ACHN (cell line): ENCODE data around the gene LRRK2.

ENCODE experiments used
- DNase-seq: peaks from one replicate; pipeline ENCODE4 v3.0.0-alpha.2; 2015
- in situ Hi-C: cut with HindIII; loops from 2 replicates; pipeline ENCODE4 v1.10.0; 2017; ENCODE audit warnings: low sequenced_read_pairs, low pct_ligation_motif_present, low pct_unique_long_range_greater_than_20kb

LRRK2 gene

DNA sequence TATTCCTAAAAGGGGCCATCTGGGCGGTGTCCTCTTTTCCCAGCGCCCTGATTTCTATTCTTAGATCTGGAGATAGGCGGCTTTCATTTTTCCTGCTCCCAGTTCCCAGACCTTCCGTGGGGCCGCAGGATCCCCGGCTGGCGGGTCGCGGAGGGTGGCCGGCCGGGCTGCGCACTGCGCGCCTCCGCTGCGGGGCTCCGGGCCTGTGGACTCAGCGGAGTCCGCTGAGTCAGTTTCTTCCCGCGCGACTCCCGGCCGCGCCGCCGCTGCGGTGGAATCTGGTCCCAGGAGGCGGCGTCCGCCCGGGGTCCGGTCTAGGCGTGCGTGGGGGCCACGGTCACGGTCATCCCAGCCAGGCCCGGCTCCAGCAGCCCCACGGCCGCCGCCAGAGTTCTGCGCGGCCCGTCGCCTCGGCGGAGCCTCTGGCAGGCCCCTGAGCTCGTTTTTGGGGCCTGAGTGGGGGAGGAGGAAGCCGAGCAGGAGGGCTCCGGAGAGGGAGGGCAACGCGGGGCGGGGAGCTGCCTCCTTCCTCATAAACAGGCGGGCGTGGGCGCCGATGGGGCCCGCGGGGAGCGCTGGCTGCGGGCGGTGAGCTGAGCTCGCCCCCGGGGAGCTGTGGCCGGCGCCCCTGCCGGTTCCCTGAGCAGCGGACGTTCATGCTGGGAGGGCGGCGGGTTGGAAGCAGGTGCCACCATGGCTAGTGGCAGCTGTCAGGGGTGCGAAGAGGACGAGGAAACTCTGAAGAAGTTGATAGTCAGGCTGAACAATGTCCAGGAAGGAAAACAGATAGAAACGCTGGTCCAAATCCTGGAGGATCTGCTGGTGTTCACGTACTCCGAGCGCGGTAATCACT, at the start of gene LRRK2:
Gene LRRK2, plus strand, starts transcription at position 559 of the 853 bp plus-strand sequence. Its CDS starts 135 bp downstream, at position 694.
- peak; percentile 80 for DNase-seq
- in situ Hi-C loops, result no loop called here

DNA sequence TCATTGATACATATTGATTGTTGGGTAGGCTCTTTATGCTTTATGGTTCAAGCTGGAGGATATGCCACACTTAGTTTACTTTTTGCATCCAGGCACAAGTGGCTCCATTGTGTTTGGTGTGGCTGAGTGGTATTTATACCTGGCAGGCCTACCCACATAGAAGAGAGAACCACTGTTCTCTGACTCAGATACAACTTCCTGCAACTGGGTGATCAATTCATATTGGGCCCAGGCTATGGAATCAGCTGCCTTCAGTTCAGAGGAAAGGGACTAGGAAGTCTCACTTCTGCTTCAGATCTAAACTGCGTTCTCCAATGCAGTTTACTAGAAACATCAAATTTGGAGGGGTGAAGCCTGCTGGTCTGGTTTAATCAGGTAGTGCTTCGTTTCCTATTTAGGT, 49.8 kb upstream of the LRRK2 start:
- DNase-seq, result no peak
- in situ Hi-C loops, result no loop called here

DNA sequence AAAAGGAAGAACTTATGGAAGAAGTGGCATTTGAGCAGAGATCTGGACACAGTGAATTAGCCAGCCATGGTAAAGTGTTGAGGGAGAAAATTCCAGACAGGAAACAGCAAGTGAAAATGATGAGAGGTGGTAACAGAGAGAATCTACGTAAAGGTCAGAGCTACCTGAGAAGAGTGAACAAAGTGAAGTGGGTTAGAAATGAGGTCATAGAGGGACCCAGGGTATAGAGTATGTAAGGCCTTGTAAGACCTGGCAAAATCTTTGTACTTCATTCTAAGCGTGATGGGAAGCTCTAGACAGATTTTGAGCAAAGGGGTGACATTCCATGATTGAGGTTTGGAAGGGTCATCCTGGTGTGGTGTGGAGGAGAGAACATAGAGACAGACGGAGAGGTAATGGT, 49.3 kb upstream of the LRRK2 start:
- in situ Hi-C loops, result no loop called here

DNA sequence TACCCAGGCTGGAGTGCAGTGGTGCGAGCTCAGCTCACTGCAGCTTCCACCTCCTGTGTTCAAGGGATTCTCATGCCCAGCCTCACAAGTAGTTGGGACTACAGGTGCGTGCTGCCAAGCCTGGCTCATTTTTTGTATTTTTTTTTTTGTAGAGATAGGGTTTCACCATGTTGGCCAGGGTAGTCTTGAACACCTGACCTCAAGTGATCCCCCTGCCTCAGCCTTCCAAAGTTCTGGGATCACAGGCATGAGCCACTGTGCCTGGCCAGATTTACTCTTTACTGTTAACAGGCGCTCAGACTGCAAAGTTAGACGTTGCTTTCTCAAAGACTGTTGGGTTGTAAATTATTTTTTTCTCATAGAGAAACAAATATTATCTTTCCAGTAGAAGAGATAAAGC, 46.1 kb upstream of the LRRK2 start:
- DNase-seq, result no peak
- in situ Hi-C loops, result no loop called here

More for the DNA sequence above, 49.3 kb upstream of the LRRK2 start:
- DNase-seq, result no peak

DNA sequence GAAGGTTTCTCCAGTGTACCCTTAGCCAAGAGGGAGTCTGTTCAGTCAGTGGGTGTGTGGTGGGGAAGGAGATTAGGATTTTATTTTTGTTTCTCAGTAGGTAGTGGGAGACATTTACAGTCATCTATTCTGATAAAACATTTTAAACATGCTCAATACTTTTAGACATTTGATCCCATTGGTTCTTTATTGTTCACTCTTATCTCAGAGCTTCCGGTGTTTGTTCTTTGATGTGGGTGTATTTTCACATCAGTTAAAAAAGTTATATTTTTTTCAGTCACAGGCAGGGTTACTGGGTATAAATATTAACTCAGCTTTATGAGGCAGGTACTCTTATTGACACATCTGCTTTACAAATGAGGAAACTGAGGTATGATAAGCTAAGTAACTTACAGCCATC, 43.3 kb upstream of the LRRK2 start:
- in situ Hi-C loops, result no loop called here
- no peak for DNase-seq

DNA sequence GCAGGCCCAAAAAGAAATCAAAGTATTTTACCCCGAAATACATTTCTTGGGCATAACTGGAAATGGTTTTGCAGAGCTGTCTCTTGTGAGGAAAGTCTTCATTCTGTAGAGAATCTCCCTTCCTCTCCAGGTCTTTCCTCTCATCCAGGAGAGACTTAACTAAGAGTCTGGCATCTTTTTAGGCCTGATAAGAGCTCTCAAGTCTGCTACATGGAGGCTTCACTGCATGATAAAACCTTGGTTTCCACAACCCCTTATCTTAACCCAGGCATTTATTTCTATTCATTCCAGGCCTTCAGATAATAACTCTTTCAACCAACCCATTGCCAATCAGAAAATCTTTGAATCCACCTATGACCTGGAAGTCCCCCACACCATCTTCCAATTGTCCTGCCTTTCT, 41.1 kb upstream of the LRRK2 start:
- in situ Hi-C loops, result no loop called here

DNA sequence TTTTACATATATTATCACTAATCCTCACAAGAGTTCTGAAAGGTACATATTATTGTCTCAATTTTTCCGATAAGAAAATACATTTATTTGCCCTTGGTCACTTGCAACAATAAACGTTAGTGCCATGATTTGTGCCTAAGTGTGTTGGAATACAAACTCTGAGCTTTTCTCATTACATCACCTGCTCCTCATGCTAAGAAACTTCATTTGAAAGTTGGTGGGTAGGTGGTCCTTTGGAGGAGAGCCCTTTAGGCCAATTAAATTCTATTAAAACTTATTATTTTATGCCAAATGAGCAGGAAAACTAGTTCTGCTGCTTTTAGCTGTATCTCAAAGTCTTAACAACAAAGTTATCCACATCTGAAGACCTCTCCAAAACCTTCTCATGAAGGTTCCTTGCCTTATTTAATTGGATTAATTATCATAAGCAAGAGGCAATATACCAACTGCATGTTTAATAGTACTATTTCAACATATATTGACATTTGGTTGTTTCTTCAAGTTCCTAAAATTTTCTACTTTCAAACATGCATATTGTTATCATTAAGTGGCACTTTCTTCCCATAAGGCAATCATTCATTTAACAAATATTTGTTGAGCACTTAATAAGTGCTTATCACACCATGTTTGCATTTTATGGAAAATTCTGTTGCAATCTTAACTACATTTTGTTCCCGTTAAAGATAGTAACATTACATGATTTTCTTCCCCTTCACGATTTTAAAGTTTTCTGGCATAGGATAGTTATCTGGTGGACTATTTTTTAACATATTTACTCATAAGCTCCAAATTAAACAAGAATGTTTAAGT, 40.1 kb upstream of the LRRK2 start:
- DNase-seq, result no peak
- in situ Hi-C loops, result no loop called here

More for the DNA sequence above, 41.1 kb upstream of the LRRK2 start:
- no peak for DNase-seq

DNA sequence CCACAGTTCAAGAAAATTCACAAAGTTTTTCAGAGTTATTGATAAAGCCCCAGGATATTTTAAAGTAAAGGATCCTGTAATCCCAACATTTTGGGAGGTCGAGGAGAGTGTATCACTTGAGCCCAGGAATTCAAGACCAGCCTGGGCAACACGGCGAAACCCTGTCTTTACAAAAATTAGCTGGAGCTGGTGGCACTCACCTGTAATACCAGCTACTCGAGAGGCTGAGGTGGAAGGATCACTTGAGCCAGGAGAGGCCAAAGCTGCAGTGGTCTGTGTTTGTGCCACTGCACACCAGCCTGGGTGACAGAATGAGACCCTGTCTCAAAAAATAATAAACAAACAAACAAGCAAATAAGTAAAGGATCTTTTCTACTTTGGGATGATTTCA, 39.5 kb upstream of the LRRK2 start:
- in situ Hi-C loops, result no loop called here
- no peak for DNase-seq

DNA sequence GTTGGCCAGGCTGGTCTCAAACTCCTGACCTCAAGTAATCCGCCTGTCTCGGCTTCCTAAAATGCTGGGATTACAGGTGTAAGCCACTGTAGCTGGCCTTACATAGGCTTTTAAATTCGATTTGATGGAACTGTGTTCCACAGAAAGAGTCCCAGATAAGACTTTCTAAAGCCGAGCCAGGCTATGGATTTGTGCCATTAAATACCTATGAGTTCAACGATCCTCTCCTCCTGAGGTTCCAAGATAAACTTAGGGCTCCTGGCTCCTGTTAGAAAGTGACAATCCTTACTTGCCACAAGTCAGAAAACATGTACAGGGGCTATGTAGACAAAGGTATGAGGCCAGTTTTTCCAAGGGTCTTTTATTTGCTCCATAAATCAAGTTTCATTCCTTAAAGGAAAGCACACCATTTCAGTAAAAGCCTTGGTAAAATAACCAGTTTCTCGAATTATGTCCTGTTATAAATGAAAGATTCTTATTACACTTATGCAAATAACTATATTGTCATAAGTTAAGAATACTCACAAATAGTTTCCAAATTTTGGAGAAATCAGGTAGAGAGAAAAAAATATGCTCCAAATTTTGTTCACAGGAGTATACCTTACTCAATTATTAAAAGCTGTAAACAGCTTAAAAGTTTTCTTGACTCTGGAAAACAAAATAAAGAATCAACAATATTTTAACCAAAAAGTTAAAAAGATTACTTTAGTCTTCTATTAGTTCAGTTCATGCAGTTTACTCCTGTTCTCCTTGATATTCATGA, 36.1 kb upstream of the LRRK2 start:
- no peak for DNase-seq
- in situ Hi-C loops, result no loop called here

DNA sequence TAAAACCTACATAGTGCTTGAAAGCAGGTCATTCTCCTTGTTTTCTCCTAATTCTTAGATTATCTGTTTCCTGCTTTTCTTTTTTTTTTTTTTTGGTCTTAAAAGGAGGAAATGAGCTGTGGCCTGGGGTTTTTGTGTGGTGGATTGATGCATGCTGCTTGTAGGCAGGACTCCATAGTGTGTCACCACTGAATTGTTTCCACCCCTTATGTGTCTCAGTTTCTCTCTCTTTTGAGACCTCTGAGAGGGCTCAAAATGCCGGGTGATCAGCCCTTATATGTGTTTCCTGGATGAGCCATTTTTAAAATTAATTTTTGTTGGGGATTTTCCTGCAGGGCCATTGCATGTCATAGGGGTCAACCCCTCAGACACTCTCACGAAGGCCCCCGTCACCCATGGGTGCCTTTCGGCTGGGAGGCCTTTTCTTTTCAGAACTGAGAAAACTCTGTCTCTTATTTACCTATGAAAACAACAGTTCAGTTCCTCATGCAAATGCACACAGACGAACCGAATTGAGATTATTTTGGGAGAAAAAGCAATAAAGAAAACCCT, 32.0 kb upstream of the LRRK2 start:
- DNase-seq, result no peak
- in situ Hi-C loops, result no loop called here

DNA sequence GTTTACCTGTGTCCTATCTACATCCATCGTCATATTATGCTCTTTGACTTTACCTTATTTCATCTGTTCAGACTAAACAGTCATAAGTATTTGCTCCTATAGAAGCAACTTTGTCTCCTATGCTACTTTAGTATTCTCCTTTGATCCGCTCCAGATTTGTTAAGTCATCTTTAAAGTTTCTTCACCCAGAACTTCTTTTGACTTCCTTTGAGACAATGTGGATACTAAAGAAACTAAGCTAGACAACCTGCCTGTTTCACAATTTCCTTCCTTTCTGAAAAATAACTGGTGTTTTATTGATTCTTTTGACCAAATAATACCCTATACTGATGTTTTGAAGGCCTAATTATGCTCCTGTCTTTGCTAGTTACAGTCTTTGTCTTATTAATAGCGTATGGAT, 30.0 kb upstream of the LRRK2 start:
- DNase-seq, result no peak
- in situ Hi-C loops, result no loop called here

DNA sequence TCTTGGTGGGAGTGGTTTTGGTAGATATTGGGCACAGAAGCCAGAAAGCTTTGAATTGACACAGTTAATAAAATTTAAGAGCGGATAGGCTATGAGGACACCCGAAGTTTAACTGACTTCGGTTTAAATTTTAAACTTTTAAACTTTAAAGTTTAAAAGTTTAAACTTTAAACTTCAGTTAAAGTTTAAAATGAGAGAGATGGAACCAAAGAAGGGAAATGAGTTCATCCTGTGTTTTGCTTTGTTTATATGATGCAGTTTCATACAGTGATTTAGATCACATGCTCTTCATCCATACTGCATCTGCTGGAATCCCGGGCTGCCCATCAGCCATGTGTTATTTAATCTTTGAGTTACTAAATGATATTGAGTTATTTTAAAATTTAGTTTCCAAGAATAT, 27.2 kb upstream of the LRRK2 start:
- DNase-seq, result no peak
- in situ Hi-C loops, result no loop called here

DNA sequence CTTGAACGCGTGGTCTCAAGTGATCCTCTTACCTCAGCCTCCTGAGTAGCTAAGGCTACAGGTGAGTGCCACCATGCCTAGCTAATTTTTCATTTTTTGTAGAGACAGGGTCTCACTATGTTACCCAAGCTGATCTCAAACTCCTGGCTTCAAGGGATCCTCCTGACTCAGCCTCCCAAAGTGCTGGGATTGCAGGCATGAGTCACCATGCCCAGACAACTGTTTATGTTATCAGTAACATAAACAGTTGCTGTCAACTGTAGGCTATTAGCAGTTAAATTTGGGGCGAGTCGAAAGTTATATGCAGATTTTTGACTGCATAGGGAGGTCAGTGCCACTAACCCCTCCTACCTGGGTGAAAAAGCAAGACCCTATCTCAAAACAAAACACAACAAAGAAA, 26.2 kb upstream of the LRRK2 start:
- DNase-seq, result no peak
- in situ Hi-C loops, result no loop called here

DNA sequence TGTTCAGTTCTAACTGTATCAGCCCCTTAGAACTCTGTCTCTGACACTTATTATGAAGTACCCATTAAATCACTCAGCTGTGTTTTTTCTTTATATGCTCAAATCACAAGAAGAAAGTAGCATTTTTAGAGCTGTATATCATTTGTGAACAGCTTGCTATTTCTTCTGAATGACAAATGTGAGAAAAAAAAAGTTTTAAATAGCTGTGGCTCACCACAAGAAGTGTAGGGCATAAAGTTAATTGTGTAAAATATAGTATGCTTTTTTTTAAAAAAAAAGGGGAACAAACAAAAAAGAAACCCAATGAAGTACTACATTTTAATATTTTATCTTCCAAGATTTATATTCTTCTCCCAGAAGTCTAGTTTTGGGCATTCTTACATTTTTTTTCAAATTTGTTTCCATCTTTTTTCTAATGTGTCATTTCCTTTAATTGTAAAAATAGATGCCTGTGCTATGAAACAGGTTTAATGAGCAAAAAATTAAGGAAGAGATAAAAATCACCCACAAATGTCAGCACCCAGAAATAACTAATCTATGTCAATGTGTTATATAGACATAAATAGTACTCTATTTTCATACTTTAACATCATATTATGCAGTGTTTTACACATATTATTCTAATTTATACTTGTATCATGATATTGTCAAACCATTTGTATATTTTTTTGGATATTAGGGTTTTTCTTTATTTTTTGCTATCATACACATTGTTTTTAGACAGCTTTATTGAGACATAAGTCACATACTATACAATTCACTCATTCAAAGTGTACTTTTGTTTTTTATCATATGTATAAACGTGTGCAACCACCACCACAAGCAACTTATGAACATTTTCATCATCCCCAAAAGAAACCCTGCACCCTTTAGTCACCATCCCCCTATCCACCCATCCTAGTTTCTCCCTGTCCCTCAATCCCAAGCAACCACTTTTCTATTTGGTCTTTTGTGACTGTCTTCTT, 22.4 kb upstream of the LRRK2 start:
- no peak for DNase-seq

DNA sequence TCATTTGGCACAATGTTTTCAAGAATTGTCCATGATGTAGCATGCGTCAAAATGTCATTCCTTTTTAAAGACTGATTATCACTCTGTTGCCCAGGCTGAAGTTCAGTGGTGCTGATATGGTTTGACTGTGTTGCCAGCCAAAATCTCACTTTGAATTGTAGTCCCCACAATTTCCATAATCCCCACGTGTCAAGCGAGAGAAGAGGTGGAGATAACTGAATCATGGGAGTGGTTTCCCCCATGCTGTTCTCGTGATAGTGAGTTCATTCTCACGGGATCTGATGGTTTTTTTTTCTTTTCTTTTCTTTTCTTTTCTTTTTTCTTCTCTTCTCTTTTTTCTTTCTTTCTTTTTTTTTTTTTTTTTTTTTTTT, 21.8 kb upstream of the LRRK2 start:
- in situ Hi-C loops, result no loop called here
- DNase-seq, result no peak

More for the DNA sequence above, 22.4 kb upstream of the LRRK2 start:
- in situ Hi-C loops, result no loop called here

DNA sequence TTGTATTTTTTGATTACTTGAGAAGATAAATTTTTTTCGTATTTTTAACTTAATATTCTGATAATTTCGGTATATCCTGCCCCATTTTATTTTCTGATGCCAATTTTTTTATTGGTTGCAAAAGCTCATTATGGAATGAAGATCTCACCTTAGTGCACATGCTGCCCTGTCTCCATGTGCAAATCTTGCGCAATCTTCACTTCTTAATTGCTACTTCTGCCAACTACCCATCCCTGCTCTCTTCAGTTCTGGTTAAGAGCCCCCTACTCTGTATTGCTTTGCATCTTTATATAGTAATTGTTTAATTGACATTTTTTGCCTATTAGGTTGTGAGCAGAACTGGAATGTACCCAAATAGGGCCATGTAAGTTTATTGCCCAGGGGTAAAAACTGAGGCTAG, 20.5 kb upstream of the LRRK2 start:
- in situ Hi-C loops, result no loop called here
- DNase-seq, result no peak

DNA sequence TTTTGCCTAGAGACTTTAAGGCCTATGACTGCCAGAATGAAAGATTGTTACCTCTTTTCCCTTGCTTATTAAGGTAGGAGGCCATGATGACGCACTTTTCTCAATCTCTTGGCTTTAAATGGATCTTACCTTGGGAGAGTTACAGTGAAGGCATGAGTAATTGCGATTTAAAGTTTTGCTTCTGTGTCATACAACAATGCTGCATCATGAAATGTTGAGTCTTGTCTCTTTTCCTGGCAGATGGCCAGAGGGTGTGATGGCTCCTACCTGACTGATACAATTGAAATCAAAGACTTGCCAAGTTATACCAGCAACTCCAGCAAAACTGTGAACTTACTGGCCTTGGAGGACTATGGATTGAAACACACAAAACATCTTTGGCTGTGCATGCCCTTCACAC, 17.2 kb upstream of the LRRK2 start:
- in situ Hi-C loops, result no loop called here

More for the DNA sequence above, 17.2 kb upstream of the LRRK2 start:
- no peak for DNase-seq
